ENCODE results near the gene MACROD2.

Gene MACROD2

DNA sequence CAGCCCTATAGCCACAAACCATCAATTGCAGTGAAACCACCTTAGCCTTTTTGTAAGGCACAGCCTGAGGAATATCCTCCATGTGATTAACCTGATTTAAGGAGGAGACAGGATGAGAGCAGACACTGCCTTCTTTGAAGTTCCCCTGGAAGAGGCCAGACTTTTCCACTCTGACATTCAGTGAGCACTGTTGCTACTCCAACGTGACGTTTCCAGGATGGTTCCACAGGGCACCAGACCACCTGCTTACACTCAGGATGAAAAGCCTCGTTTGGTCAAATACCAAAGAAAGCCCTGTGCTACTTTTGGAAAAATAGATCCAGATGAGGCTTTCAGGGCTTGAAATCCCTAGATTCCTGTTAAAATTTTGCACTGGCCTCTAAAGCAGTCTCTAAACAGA is 1444.2 kb downstream of the MACROD2 start:
- DNase-seq = no peak

DNA sequence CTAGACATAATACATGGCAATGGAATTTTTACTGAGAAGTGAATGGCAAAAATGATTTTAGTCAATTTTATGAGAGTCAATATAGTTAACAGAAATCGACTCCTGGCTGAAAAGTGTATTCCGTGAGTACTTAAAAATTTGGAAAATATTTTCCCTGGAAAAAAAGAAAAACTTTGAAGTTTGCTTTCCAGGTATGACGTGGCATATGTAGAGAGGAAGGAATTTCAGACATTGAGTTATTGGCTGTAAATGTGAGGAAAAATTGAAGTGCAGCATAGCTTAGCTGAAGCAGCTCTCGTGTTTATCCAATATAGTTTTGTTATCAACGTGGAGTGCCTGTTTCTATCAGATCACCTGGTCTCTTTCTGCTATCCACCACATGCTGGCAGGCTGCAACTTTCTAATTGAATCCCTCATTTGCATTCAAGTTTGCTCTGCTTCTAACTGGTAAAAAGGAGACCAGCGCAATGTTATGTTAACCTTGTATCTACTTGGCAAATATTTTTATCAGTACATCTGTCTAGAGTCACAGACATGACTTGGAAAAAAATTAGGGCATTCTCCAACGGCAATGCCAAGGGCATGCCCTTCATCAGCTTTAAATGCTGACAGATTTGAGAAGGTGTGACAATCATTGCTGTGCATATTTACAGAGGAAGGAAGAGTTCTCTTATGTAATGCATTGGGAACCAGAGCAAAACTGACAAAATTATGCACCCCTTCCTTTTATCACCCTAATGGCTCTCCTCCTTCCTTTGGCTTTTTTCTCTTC is 1444.9 kb downstream of the MACROD2 start:
- DNase-seq = no peak

DNA sequence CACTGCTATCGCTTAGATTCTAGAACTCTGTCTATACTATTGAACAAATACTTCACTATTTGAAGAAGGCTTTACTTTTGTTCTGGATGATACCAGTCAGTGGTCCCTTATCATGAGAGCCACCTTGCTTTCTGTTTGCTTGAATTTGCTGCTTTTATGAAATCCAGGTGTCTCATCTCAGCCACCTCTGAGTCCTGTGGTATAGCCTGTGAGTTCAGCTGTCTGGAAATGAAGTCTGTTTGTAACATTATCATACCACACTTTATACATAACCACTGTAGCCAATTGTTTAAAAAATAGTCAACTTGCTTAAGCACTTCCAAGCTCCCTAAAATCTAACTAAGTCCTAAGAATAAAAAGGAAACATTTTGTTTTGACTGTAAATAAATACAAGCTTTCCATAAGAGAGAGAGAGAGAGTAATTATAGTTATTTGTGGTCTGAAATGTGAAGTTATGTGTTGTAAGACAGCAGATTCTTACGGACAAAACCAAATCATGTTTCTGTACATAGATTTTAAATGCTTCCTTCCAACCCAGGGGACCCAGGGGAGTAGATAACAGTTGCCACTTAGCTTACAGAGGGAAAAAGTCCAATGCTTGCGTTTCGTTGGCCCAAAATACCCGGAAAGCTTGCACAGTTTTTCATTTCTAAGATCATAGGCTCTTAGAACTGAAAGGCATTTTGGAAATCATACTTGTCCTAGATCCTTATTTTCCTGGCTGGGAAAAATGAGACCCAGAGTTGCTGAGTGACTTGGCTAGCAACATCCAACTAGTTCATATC is 1449.9 kb downstream of the MACROD2 start:
- no peak for DNase-seq

DNA sequence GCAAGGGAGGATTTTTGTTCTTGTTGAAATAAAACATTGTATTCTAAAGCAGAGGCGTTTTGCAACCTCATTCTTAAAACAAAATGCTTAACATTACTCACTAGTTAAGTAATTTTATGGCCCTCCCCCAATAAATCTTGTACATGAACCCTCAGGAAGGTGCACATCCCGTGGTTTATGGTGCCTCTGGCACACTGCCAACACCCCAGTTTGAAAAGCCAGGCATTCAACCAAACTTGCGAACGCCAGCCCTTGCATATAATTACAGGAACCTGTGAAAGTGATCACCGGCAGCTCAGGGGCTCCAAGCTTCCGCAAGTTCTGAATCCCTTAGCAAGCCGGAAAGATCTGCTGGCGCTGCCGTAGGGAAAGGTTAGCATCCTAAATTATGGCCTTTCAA is 1451.1 kb downstream of the MACROD2 start:
- DNase-seq = no peak

DNA sequence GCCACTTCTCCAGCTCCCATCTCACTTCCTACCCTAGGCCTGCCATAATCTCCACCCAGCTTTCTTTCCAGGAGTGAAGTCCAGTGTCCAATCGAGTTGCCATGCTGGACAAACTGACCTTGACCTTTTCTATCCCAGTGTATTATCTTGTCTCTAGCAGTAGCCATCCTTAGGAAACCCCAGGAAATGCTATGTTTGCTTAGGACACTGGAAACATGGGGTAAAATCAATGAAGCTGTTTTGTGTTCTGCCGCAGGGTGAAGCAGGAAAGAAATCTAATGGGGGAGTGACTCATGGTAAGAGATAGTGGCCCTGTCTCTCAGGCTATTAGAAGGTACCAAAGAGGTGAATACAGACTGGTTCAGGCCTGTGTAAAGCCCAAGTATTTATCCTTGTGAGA is 1452.2 kb downstream of the MACROD2 start:
- DNase-seq = no peak

DNA sequence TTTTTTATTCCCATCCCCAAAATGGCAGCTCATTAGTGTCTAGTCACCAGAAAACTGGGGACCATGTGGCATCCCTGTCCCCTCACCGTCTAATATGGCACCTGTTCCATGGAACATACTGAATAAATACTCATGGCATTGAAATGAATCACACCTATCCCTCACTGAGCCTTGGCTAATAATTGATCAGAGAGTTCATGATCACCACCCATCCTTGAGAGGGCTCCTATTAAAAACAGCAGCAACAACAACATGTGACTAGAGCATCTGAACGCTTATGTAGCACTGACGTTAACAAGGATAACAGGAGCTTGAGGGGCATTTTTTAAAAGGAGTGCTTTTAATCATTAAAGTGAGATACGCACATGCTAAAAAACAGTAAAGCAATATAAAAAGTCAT is 1453.7 kb downstream of the MACROD2 start:
- DNase-seq = no peak

DNA sequence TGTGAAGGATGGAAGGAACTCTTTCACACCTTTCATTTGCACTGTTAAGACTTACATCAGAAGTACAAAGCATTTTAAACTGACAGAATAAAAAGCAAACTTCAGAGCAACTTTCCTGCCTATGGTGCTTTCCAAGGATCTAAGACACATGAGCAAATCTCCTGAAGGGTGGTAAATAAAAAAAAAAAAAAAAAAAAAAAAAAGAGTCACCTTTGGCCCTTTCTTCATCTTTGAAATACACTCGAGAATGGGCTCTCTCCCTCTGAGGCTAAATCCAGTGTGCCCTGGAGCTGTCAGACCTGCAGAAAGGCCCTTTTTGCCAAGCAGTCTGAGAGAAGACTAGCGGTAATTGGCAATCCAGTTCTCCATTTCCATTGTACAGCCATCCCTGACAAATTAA is 1455.9 kb downstream of the MACROD2 start:
- DNase-seq = no peak

DNA sequence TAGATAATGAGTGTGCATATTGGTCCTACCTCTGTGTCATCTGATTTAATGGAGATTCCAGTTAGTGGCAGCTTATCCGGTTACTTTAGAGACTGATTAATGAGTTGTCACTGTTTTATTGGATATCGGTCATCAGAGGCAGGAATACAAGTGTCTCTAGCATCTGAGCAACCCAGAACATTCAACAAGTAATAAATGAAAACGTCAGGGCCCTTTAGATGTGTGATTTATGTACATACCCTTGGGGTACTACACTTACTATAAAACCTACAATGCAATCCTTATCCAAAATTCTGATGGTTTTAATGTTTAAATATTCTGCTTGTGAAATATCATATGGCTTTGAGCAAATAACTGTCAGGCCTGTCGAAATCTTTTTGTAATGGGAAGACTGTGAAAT is 1460.0 kb downstream of the MACROD2 start:
- DNase-seq = no peak

DNA sequence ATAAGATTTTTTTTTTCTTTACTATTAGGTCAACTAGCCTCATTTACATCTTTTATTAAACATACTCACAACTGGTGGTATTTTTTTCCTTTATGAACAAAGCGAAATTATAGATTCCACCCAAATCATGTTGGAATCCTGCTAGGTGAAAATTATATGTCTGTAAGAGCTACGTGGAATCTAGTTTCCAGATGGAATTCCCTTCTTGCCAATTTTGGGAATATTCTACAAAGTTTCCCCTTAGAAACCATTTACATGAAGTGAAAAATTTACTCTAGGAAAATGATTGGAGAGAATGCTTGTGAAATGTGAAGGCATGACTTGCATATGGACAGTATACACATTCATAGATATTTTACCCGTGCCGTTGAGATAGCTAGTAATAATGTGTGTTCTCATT is 1466.6 kb downstream of the MACROD2 start:
- no peak for DNase-seq

DNA sequence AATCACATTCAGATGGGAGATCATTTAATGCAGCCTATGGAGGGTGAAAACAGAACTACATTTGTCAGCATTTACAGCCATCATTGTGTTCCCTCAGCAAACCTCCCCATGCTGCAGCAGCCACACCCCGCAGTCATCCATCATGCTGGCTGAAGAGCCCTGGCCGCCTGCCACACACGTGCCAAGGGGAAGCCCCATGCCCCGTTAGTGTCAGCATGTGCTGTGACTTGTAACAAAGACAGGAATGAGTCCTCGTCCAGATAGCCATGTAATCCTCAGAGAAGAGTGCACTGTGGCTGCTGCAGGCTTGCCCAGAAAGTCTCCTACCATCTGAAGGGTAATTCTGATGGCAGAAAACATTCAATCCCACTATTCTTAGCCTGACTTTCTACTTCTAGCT is 1480.2 kb downstream of the MACROD2 start:
- DNase-seq = no peak

DNA sequence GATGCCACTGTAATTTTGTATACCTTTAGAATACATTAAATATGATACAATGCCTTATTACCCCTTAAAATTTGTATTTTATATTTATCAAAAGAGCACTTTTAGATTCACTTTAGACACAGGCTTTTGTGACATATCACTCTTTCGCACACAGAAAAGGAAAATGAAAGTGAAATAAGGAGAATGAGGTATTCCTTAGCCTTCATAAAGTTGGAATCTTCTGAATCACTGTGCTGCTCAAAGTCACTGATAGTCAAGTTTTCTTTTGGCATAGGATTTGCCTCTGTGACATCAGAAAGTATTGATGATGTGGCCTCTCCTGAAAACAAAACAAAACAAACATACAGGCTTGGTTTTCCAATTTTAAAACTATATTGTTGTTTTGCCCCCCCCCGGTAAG is 1480.9 kb downstream of the MACROD2 start:
- no peak for DNase-seq

DNA sequence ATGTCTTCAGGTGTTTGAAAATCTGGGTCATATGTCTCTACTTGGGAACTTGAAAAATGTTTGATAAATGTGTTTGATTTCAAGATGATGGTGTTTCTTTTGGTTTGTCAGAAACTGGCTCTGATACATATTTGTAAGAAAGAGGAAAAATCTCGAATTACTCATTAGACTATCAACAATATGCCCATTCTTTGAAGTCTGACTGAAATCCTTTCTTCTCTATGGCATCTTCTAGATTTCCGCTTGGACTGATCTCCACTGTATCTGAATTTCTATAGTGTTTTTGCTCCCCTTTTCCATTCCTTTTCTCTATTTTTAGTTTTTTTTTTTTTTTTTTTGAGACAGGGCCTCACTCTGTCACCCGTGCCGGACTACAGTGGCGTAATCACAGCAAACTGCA is 1481.5 kb downstream of the MACROD2 start:
- DNase-seq = no peak

DNA sequence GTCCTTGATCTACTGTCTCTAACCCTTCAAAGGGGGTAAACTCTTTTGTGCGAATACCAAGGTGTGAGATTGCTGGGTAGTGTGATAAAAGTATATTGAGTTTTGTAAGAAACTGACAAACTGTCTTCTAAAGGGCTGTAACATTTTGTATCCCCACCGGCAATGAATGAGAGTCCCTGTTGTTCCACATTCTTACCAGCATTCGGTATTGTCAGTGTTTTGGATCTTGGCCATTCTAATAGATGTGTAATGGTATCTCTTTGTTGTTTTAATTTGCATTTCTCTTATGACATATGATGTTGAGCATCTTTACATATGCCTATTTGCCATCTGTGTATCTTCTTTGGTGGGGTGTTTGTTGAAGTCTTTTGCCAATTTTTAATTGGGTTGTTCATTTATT is 1487.2 kb downstream of the MACROD2 start:
- DNase-seq = no peak

DNA sequence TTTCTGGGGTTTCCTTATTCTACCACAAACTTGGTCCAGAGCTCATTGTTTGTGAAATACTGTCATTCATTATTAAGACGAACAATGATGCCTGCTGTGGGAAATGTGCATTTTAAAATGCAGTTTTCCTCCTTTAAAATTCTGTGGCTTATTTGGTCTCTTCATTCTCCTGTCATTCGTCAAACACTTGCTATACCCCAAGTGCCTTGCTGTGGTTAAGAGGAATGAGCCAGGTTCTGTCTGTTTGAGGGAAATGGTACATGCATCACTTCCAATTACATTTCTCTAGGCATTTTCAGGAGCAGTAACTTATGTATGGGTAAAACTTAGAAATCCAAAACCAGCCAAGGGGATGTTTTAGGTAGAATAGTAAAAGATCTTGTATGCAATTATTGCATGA is 1490.2 kb downstream of the MACROD2 start:
- no peak for DNase-seq

DNA sequence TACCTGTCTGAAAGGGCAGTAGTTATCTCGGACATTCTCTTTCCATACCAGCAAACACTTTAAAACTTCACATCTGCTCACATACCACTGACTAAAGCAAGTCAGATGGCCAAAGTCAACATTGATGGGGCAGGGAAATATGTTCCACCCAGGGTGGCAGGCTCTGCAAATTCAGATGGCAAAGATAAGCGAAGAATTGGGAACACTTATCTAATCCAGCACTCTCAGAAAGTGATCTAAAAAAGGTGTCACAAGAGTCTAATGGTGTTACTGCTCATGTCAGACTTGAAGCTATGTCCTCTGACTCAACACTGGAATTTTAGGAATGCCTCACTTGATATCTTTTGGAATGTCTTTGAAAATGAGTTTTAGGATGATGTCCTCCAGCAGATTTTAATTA is 1491.7 kb downstream of the MACROD2 start:
- DNase-seq = no peak

DNA sequence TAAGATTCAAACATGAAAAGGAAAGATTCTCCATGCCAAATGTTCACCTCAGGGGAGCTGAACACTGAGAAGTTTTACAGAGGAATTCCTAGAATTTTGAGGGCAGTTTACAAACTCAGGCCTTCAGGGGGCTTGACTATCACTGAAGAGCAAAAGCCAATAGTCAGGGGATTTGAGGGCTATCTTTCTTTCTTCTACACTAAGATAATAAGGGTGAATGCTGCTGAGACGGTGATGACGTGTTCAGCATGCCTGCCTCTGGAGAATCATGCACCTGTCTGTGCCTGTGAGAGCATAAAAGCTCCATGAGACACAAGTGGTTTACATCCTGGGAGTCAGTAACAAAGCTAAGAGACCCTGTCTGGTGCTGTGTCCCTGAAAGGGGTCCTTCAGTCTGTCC is 1492.4 kb downstream of the MACROD2 start:
- DNase-seq = no peak

DNA sequence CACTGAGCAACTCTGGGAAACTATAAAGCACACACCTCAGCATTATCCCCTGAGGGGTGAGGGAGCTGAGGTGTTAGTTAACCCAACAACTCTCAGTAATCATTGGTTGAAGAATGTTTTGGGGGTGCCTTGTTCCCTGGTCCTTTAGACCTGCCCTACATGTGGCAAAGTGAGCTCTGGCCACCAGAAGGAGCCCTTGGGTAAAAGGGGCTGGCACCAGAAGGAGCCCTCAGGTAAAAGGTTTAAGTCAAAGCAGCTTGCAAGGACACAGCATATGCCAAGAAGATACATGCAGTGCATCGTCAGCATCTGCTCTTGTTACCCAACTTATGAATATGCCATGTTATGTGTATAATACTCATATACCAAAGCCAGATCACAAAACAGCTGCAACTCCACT is 1496.3 kb downstream of the MACROD2 start:
- no peak for DNase-seq

DNA sequence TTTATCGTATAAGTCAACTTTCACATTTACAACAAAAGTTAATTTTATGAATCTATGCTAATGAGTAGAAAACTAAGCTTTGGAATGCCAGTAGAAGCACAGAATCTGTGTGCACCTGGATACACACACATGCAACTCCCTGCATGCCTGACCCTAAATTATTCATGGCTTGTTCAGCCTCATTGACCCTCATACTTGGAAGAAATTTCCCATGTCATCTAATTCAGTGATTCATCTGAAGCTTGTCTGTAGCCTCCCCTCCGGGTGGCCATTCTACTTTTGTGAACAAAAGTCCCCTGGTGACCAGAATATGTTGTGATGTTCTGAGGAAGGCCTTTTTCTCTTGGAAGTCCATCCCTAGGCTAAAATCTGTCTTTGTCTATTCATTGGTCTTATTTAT is 1499.5 kb downstream of the MACROD2 start:
- DNase-seq = no peak

DNA sequence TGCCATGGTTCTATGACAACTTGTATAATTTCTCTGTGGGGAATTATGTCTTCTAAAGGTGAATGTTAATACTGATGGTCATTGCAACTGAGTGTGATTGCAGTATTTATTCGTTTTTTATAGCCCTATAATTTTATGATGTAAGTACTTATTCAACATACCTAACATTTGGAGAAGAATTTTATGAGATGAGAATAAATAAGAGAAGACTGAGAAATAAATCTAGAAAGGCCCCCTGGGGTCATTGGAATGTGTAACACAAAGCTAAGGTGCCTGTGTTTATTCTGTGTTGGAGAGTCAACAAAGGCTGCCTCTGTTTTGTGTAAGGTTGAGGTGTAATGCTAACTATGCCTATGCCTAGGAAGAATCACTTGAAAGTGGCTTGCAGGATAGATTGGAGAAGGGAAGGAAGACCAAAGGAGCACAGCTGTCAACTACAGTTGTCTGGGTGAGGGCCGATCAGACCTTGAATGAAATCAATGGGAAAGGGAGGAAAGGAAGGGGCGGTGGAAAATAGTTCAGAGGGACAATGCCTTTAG is 1501.3 kb downstream of the MACROD2 start:
- no peak for DNase-seq

DNA sequence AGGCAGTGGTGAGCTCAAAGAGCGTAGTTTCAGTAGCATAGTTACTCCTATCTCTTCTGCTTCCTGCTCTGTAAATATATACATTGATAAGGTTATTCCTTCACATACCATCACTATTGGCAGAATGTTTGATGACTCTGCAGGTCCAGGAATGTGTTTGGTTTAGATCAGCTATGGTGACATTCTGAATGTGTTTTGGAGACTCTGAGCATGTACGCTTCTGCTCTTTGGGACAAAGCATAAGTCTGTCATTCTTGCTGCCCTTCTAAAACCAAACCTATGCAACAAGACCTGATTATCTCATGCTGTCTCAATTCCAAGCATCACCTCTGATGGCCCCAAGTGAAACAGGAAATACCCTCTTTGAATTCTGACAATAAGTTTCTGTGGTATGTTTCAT is 1503.6 kb downstream of the MACROD2 start:
- no peak for DNase-seq

DNA sequence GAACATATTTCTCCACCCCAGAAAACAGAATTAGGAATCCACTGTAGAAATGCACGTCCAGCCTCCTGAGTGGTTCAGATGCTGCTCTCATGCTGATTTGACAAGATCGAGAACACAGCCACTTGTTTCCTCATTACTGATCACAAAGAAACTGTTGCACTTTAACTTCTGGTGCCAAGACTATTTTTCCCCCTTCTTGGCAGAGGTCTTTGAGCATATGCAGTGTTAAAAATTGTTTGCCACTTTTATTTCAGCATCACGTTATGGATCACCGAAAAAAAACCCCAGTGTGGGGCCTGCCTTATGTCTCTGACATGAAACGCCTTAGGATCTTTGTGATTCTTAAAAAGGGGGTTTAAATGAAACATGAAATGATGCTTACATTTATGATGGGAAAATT is 1511.0 kb downstream of the MACROD2 start:
- DNase-seq = no peak

DNA sequence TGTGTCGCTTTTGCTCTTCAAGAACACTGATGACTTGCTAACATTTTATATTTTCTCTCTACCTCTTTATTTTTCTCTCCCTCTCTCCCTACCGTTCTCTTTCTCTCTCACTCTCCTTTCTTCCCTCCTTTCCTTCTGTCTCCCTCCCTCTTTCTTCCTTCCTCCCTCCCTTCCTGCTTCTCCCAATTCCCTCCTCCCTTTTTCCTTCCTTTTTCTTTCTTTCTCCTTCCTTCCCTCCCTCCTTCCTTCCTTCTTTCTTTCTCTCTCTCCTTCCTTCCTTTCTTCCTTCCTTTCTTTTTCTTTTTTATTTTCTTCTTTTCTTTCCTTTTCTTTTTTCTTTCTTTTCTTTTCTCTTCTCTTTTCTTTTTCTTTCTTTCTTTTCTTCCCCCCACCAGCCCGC is 1511.8 kb downstream of the MACROD2 start:
- no peak for DNase-seq

DNA sequence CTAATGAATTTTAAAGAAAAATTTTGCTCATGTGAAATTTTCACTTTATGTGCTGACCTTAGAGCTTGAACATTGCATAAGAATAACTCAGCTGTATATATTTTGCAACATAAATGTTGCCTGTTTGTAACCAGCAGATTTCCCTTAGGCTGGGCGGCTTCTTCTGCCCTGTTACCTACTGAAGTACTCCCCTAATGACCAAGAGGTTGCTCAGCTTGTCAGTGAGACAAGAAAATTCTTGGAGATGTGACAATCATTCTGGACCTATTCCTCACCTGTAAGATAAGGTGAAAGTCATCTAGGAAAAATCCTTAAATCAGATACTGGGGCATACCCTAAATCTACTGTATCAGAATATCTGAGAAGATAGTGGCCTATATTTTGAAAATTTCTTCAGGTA is 1516.2 kb downstream of the MACROD2 start:
- no peak for DNase-seq

DNA sequence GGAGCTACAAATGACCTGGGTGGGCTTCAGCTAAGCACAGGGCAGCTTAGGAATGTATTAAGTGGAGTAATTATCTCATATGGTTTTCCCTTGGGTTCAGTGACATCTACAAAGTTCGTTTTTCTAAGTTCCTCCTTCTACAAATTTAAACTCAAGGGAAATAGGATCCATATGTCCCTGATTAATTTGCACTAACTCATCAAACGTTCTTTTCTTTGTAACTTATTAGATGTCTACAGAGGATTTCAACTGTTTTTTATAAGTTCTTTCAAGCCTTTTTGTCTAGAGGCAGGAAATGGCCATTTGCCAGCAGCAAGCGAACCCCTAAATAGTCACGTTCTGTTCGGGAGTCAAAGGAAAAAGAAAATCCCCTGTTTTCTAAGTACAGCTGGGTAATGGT is 1517.6 kb downstream of the MACROD2 start:
- no peak for DNase-seq
